GM12891 (cell line): ENCODE data around the gene S100A3.

ENCODE experiments used
- POLR2A ChIP-seq: IDR thresholded peaks from 2 replicates; pipeline ENCODE4 v1.6.1; 2011; ENCODE audit warnings: low read depth, low read length, control low read depth
- POLR2AphosphoS5 ChIP-seq: IDR thresholded peaks from 2 replicates; pipeline ENCODE4 v1.6.1; 2011; ENCODE audit warnings: low read depth, low read length, control low read depth

DNA sequence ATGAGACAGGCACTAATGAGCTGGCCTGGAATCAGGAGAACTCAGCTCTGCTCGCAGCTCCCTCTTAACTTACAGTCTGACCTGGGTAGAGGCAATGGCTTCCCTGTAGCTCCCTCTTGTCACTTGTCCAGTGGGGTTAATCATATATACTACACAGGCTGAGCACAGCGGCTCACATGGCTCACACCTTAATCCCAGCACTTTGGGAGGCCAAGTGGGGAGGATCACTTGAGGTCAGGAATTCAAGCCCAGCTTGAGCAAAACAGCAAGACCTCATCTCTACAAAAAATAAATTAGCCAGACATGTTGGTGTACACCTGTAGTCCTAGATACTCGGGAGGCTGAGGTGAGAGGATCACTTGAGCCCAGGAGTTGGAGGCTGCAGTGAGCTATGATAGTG, 17.4 kb downstream of the S100A3 start:
- TF ChIP-seq POLR2AphosphoS5 (no peak), POLR2A (no peak)
